ENCODE data around the gene AAGAB.
"Not testable (repeated sequence)": the region's sequence is repeated elsewhere in the genome, so short reads cannot be mapped to it uniquely, and the experiment has no call there.

AAGAB gene

GRCh38 chr15:67249830-67250229 is 4.6 kb downstream of the AAGAB start:
- Histone ChIP-seq H3K27me3 (no peaks in the 10 kb centered on the region), H3K4me3 (ENCODE audit: low read depth in 1 of 2, low read length in 1 of 2) (no peak overlapping the region), H3K36me3 (peaks cover 4% of the 10 kb centered on the region), H3K27ac (no peak overlapping the region), H3K4me1 (ENCODE audit: control insufficient read depth in 1 of 2, insufficient read depth in 1 of 2, low read depth in 1 of 2, low read length in 1 of 2) (peaks cover 18 to 21% of the 10 kb centered on the region in 2 experiments), H3K9me3 (no peaks in the 10 kb centered on the region)
- no peak for TF ChIP-seq CTCF (IDR thresholded peaks at IDR 0.05)

- H3K9me3 ChIP-seq: no peaks in the 10 kb centered on the region
- no peak overlapping the region for H3K27ac ChIP-seq
- H3K4me1 ChIP-seq (ENCODE audit: control insufficient read depth in 1 of 2, insufficient read depth in 1 of 2, low read depth in 1 of 2, low read length in 1 of 2): peaks cover 6 to 7% of the 10 kb centered on the region in 2 experiments
- H3K4me3 ChIP-seq (ENCODE audit: low read depth in 1 of 2, low read length in 1 of 2): no peak overlapping the region
- no peaks in the 10 kb centered on the region for H3K27me3 ChIP-seq
- TF ChIP-seq CTCF (IDR thresholded peaks at IDR 0.05): no peak
- H3K36me3 ChIP-seq: peaks cover 4% of the 10 kb centered on the region
These were observed 6.4 kb downstream of the AAGAB start for GRCh38 chr15:67248011-67248505.

GRCh38 chr15:67246606-67247005 is 7.9 kb downstream of the AAGAB start:
- H3K36me3 ChIP-seq; H3K9me3 ChIP-seq; H3K4me3 ChIP-seq (ENCODE audit: low read depth in 1 of 2, low read length in 1 of 2); H3K4me1 ChIP-seq (ENCODE audit: control insufficient read depth in 1 of 2, insufficient read depth in 1 of 2, low read depth in 1 of 2, low read length in 1 of 2); H3K27me3 ChIP-seq; H3K27ac ChIP-seq: not testable (repeated sequence)

- no peaks in the 10 kb centered on the region for H3K9me3 ChIP-seq
- no peaks in the 10 kb centered on the region for H3K27me3 ChIP-seq
- no peak overlapping the region for H3K27ac ChIP-seq
- TF ChIP-seq CTCF (IDR thresholded peaks at IDR 0.05): no peak
- peaks cover 12 to 18% of the 10 kb centered on the region in 2 experiments for H3K4me1 ChIP-seq (ENCODE audit: control insufficient read depth in 1 of 2, insufficient read depth in 1 of 2, low read depth in 1 of 2, low read length in 1 of 2)
- H3K4me3 ChIP-seq (ENCODE audit: low read depth in 1 of 2, low read length in 1 of 2): no peak overlapping the region
- H3K36me3 ChIP-seq: peaks cover 4% of the 10 kb centered on the region
These were observed 9.4 kb downstream of the AAGAB start for GRCh38 chr15:67244971-67245478.

GRCh38 chr15:67242708-67243111 is 11.8 kb downstream of the AAGAB start:
- H3K9me3 ChIP-seq: no peaks in the 10 kb centered on the region
- H3K27me3 ChIP-seq: no peaks in the 10 kb centered on the region
- peaks cover 4% of the 10 kb centered on the region for H3K36me3 ChIP-seq
- peaks cover 12 to 19% of the 10 kb centered on the region in 2 experiments for H3K4me1 ChIP-seq (ENCODE audit: control insufficient read depth in 1 of 2, insufficient read depth in 1 of 2, low read depth in 1 of 2, low read length in 1 of 2)
- no peak overlapping the region for H3K4me3 ChIP-seq (ENCODE audit: low read depth in 1 of 2, low read length in 1 of 2)
- no peak for TF ChIP-seq CTCF (IDR thresholded peaks at IDR 0.05)
- H3K27ac ChIP-seq: no peak overlapping the region

- Histone ChIP-seq H3K4me1 (ENCODE audit: control insufficient read depth in 1 of 2, insufficient read depth in 1 of 2, low read depth in 1 of 2, low read length in 1 of 2) (peaks cover 12 to 19% of the 10 kb centered on the region in 2 experiments), H3K27me3 (no peaks in the 10 kb centered on the region), H3K36me3 (peaks cover 5% of the 10 kb centered on the region), H3K9me3 (no peaks in the 10 kb centered on the region), H3K4me3 (ENCODE audit: low read depth in 1 of 2, low read length in 1 of 2) (no peak overlapping the region), H3K27ac (no peak overlapping the region)
- TF ChIP-seq CTCF (IDR thresholded peaks at IDR 0.05): no peak
These were observed 13.2 kb downstream of the AAGAB start for GRCh38 chr15:67241132-67241855.
